Measurements from ENCODE around the gene GALNT7.

Gene GALNT7

GRCh38 chr4:173311368-173311767, 142.8 kb downstream of the GALNT7 start:
- Mint-ChIP-seq H3K27ac (no peak overlapping the region), H3K4me1 (peaks cover 2% of the 10 kb centered on the region), H3K36me3 (peaks cover 16% of the 10 kb centered on the region), H3K9me3 (no peaks in the 10 kb centered on the region), H3K4me3 (no peak overlapping the region), H3K27me3 (no peaks in the 10 kb centered on the region)
- ATAC-seq (ENCODE audit: low read depth), result no peak
- DNase-seq (ENCODE audit: low spot score in 2 of 2), result no peak

- Mint-ChIP-seq H3K9me3 (no peaks in the 10 kb centered on the region), H3K27ac (no peak overlapping the region)
- ATAC-seq (ENCODE audit: low read depth), result no peak
These were observed 146.1 kb downstream of the GALNT7 start for GRCh38 chr4:173314715-173315114.

GRCh38 chr4:173316060-173316459, 147.4 kb downstream of the GALNT7 start:
- ATAC-seq (ENCODE audit: low read depth), result no peak

More at GRCh38 chr4:173314715-173315114, 146.1 kb downstream of the GALNT7 start:
- no peak overlapping the region for H3K4me3 Mint-ChIP-seq
- peaks cover 2% of the 10 kb centered on the region for H3K4me1 Mint-ChIP-seq
- no peaks in the 10 kb centered on the region for H3K27me3 Mint-ChIP-seq
- H3K36me3 Mint-ChIP-seq, result peaks cover 8% of the 10 kb centered on the region
- DNase-seq (ENCODE audit: low spot score in 2 of 2), result no peak

GRCh38 chr4:173317004-173317403, 148.4 kb downstream of the GALNT7 start:
- Mint-ChIP-seq H3K36me3 (peaks cover 7% of the 10 kb centered on the region), H3K4me1 (no peaks in the 10 kb centered on the region), H3K4me3 (no peak overlapping the region), H3K9me3 (no peaks in the 10 kb centered on the region), H3K27me3 (no peaks in the 10 kb centered on the region), H3K27ac (no peak overlapping the region)
- ATAC-seq (ENCODE audit: low read depth) (peak; percentile 53), DNase-seq (ENCODE audit: low spot score in 2 of 2) (no peak)

More at GRCh38 chr4:173316060-173316459, 147.4 kb downstream of the GALNT7 start:
- Mint-ChIP-seq H3K36me3 (peaks cover 7% of the 10 kb centered on the region), H3K4me3 (no peak overlapping the region), H3K9me3 (no peaks in the 10 kb centered on the region), H3K4me1 (no peaks in the 10 kb centered on the region), H3K27ac (no peak overlapping the region), H3K27me3 (no peaks in the 10 kb centered on the region)
- DNase-seq (ENCODE audit: low spot score in 2 of 2), result no peak

GRCh38 chr4:173318240-173318639, 149.6 kb downstream of the GALNT7 start:
- no peak overlapping the region for H3K27ac Mint-ChIP-seq
- no peak for ATAC-seq (ENCODE audit: low read depth)
- no peak overlapping the region for H3K4me3 Mint-ChIP-seq

GRCh38 chr4:173318648-173319211, 150.1 kb downstream of the GALNT7 start:
- peaks cover 5% of the 10 kb centered on the region for H3K36me3 Mint-ChIP-seq
- no peak overlapping the region for H3K4me3 Mint-ChIP-seq
- no peaks in the 10 kb centered on the region for H3K9me3 Mint-ChIP-seq
- no peaks in the 10 kb centered on the region for H3K27me3 Mint-ChIP-seq
- H3K4me1 Mint-ChIP-seq, result no peaks in the 10 kb centered on the region
- DNase-seq (ENCODE audit: low spot score in 2 of 2) (peak in 1 of 2 donors; percentile 9), ATAC-seq (ENCODE audit: low read depth) (peak; percentile 21)
- H3K27ac Mint-ChIP-seq, result no peak overlapping the region

More at GRCh38 chr4:173318240-173318639, 149.6 kb downstream of the GALNT7 start:
- Mint-ChIP-seq H3K4me1 (no peaks in the 10 kb centered on the region), H3K9me3 (no peaks in the 10 kb centered on the region), H3K27me3 (no peaks in the 10 kb centered on the region), H3K36me3 (peaks cover 5% of the 10 kb centered on the region)
- no peak for DNase-seq (ENCODE audit: low spot score in 2 of 2)

GRCh38 chr4:173319696-173320095, 151.1 kb downstream of the GALNT7 start:
- no peak for DNase-seq (ENCODE audit: low spot score in 2 of 2)
- no peaks in the 10 kb centered on the region for H3K4me1 Mint-ChIP-seq
- H3K27ac Mint-ChIP-seq, result no peak overlapping the region
- H3K27me3 Mint-ChIP-seq, result no peaks in the 10 kb centered on the region
- peaks cover 5% of the 10 kb centered on the region for H3K36me3 Mint-ChIP-seq
- H3K4me3 Mint-ChIP-seq, result no peak overlapping the region
- no peak for ATAC-seq (ENCODE audit: low read depth)
- H3K9me3 Mint-ChIP-seq, result no peaks in the 10 kb centered on the region

GRCh38 chr4:173325007-173325736, 156.6 kb downstream of the GALNT7 start:
- H3K27me3 Mint-ChIP-seq, result no peaks in the 10 kb centered on the region
- no peaks in the 10 kb centered on the region for H3K9me3 Mint-ChIP-seq
- ATAC-seq (ENCODE audit: low read depth) (no peak), DNase-seq (ENCODE audit: low spot score in 2 of 2) (no peak)
- no peak overlapping the region for H3K4me3 Mint-ChIP-seq
- H3K4me1 Mint-ChIP-seq, result no peaks in the 10 kb centered on the region
- peaks cover 5% of the 10 kb centered on the region for H3K36me3 Mint-ChIP-seq
- no peak overlapping the region for H3K27ac Mint-ChIP-seq

- Mint-ChIP-seq H3K4me1 (peaks cover 13% of the 10 kb centered on the region), H3K27ac (no peak overlapping the region), H3K36me3 (peaks cover 4% of the 10 kb centered on the region), H3K27me3 (no peaks in the 10 kb centered on the region), H3K9me3 (no peaks in the 10 kb centered on the region), H3K4me3 (no peak overlapping the region)
- ATAC-seq (ENCODE audit: low read depth), result no peak
- DNase-seq (ENCODE audit: low spot score in 2 of 2), result no peak
These were observed 159.8 kb downstream of the GALNT7 start for GRCh38 chr4:173328236-173328901.

GRCh38 chr4:173330590-173330989, 162.0 kb downstream of the GALNT7 start:
- no peak for ATAC-seq (ENCODE audit: low read depth)
- Mint-ChIP-seq H3K4me3 (no peak overlapping the region), H3K27ac (no peak overlapping the region), H3K27me3 (no peaks in the 10 kb centered on the region), H3K36me3 (peaks cover 6% of the 10 kb centered on the region), H3K4me1 (peaks cover 17% of the 10 kb centered on the region), H3K9me3 (no peaks in the 10 kb centered on the region)
- no peak for DNase-seq (ENCODE audit: low spot score in 2 of 2)

- no peaks in the 10 kb centered on the region for H3K27me3 Mint-ChIP-seq
- H3K9me3 Mint-ChIP-seq, result no peaks in the 10 kb centered on the region
- peaks cover 6% of the 10 kb centered on the region for H3K36me3 Mint-ChIP-seq
- peak overlapping the region; percentile 48 for H3K4me3 Mint-ChIP-seq
- H3K4me1 Mint-ChIP-seq, result peaks cover 17% of the 10 kb centered on the region
- ATAC-seq (ENCODE audit: low read depth) (no peak), DNase-seq (ENCODE audit: low spot score in 2 of 2) (no peak)
- no peak overlapping the region for H3K27ac Mint-ChIP-seq
These were observed 163.4 kb downstream of the GALNT7 start for GRCh38 chr4:173332021-173332487.

GRCh38 chr4:173332963-173333657, 164.5 kb downstream of the GALNT7 start:
- Mint-ChIP-seq H3K36me3 (peaks cover 6% of the 10 kb centered on the region), H3K27me3 (peaks cover 4% of the 10 kb centered on the region), H3K4me3 (peak overlapping the region; percentile 94), H3K4me1 (peaks cover 17% of the 10 kb centered on the region), H3K27ac (peak overlapping the region; percentile 99), H3K9me3 (no peaks in the 10 kb centered on the region)
- ATAC-seq (ENCODE audit: low read depth) (no peak), DNase-seq (ENCODE audit: low spot score in 2 of 2) (peak in 1 of 2 donors; percentile 1)

- peaks cover 6% of the 10 kb centered on the region for H3K36me3 Mint-ChIP-seq
- peak; percentile 1 for ATAC-seq (ENCODE audit: low read depth)
- H3K4me3 Mint-ChIP-seq, result peak overlapping the region; percentile 94
- H3K4me1 Mint-ChIP-seq, result peaks cover 17% of the 10 kb centered on the region
- DNase-seq (ENCODE audit: low spot score in 2 of 2), result peak in 1 of 2 donors; percentile 13
- no peaks in the 10 kb centered on the region for H3K9me3 Mint-ChIP-seq
- H3K27ac Mint-ChIP-seq, result peak overlapping the region; percentile 99
- H3K27me3 Mint-ChIP-seq, result peaks cover 4% of the 10 kb centered on the region
These were observed 165.1 kb downstream of the GALNT7 start for GRCh38 chr4:173333658-173334084.

Measured in memory B cell (primary cell).